ENCODE data around the gene USP11. TPM values are rescaled to one million over a fixed set of nuclear protein-coding genes. Genes with fewer than 3 reads are reported as not detected.

USP11 gene
- total and polyA plus RNA-seq, 3 donors from 2014 or later = 113 to 185 (median 128) TPM

DNA sequence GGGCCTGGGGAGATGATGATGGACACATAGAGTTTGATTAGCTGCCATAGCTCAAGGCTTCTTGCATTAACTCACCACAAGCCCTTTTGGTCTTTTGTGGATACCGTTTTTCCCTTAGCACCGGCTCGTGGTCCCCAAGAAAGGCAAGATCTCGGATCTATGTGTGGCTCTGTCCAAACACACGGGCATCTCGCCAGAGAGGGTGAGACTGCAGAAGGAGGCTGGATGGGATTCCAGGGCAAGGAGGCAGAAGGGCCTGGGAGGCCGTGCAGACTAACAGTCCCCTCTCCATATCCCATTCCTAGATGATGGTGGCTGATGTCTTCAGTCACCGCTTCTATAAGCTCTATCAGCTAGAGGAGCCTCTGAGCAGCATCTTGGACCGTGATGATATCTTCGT is 9.5 kb downstream of the USP11 start:
- H3K27me3 ChIP-seq = no peaks in the 10 kb centered on the region
- no peaks in the 10 kb centered on the region for H3K9me3 ChIP-seq
- H3K4me1 ChIP-seq = no peaks in the 10 kb centered on the region
- WGBS, 2 donors = 93% methylated on average over 10 of the region's 10 CpGs; no CpG with 5 or more reads in 1 of the 2 donors
- TF ChIP-seq POLR2A (IDR thresholded peaks at IDR 0.05) = no peak
- TF ChIP-seq, protein P1, sequence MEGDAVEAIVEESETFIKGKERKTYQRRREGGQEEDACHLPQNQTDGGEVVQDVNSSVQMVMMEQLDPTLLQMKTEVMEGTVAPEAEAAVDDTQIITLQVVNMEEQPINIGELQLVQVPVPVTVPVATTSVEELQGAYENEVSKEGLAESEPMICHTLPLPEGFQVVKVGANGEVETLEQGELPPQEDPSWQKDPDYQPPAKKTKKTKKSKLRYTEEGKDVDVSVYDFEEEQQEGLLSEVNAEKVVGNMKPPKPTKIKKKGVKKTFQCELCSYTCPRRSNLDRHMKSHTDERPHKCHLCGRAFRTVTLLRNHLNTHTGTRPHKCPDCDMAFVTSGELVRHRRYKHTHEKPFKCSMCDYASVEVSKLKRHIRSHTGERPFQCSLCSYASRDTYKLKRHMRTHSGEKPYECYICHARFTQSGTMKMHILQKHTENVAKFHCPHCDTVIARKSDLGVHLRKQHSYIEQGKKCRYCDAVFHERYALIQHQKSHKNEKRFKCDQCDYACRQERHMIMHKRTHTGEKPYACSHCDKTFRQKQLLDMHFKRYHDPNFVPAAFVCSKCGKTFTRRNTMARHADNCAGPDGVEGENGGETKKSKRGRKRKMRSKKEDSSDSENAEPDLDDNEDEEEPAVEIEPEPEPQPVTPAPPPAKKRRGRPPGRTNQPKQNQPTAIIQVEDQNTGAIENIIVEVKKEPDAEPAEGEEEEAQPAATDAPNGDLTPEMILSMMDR (IDR thresholded peaks at IDR 0.05) = no peak
- no peak overlapping the region for H3K27ac ChIP-seq
- intact Hi-C loops (cut with DNase I; ENCODE audit: low total_unique reads) = no loop called here
- no peaks in the 10 kb centered on the region for H3K36me3 ChIP-seq (ENCODE audit: low read depth, missing control alignments)
- no peak overlapping the region for H3K4me3 ChIP-seq
- DNase-seq = no peak

DNA sequence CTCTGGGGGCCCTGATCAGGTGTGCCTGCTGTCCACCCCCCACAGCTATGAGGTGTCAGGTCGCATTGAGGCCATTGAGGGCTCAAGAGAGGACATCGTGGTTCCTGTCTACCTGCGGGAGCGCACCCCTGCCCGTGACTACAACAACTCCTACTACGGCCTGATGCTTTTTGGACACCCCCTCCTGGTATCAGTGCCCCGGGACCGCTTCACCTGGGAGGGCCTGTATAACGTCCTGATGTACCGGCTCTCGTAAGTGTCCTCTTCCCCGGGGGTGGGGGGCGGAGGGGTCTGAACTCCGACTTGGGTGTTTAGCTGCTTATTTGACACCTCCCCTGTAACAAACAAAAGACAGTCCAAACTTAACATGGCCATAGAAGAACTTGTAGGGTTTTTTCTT is 10.5 kb downstream of the USP11 start:
- WGBS, 2 donors = 83 to 94% methylated on average over 12 to 14 of the region's 14 CpGs
- no peak overlapping the region for H3K4me3 ChIP-seq
- H3K27me3 ChIP-seq = no peaks in the 10 kb centered on the region
- no peak for DNase-seq
- intact Hi-C loops (cut with DNase I; ENCODE audit: low total_unique reads) = no loop called here
- H3K9me3 ChIP-seq = no peaks in the 10 kb centered on the region
- H3K27ac ChIP-seq = no peak overlapping the region
- TF ChIP-seq, protein P1 (IDR thresholded peaks at IDR 0.05) = no peak
- TF ChIP-seq POLR2A (IDR thresholded peaks at IDR 0.05) = no peak
- no peaks in the 10 kb centered on the region for H3K4me1 ChIP-seq
- no peaks in the 10 kb centered on the region for H3K36me3 ChIP-seq (ENCODE audit: low read depth, missing control alignments)

DNA sequence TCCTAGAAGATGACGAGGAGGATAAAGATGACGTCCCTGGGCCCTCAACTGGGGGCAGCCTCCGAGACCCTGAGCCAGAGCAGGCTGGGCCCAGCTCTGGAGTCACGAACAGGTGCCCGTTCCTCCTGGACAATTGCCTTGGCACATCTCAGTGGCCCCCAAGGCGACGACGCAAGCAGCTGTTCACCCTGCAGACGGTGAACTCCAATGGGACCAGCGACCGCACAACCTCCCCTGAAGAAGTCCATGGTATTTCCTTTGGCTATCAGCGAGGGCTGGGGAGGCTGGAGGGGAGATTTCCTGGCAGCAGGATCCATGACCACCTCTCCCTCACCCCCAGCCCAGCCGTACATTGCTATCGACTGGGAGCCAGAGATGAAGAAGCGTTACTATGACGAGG is 11.9 kb downstream of the USP11 start:
- intact Hi-C loops (cut with DNase I; ENCODE audit: low total_unique reads) = no loop called here
- H3K9me3 ChIP-seq = no peaks in the 10 kb centered on the region
- H3K27me3 ChIP-seq = no peaks in the 10 kb centered on the region
- no peak for DNase-seq
- H3K4me1 ChIP-seq = no peaks in the 10 kb centered on the region
- TF ChIP-seq POLR2A (IDR thresholded peaks at IDR 0.05) = no peak
- TF ChIP-seq, protein P1 (IDR thresholded peaks at IDR 0.05) = no peak
- no peak overlapping the region for H3K4me3 ChIP-seq
- no peaks in the 10 kb centered on the region for H3K36me3 ChIP-seq (ENCODE audit: low read depth, missing control alignments)
- no peak overlapping the region for H3K27ac ChIP-seq
- 90 to 94% methylated on average over 4 to 14 of the region's 16 CpGs for WGBS, 2 donors

DNA sequence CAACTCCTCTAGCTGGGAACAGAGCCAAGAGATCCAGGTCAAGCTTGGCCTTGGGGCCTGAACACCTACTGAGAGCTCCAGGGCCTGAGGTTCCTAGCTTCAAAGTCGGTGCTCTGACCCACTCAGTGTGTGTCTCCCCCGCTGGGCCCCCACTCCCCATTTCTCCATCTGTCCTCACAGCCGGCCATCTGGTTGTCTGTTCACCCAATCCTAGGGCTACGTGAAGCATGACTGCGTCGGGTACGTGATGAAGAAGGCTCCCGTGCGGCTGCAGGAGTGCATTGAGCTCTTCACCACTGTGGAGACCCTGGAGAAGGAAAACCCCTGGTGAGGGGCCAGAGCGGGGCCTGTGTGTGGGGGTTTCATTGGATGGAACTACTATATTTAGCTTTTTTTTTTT is 12.3 kb downstream of the USP11 start:
- no peaks in the 10 kb centered on the region for H3K4me1 ChIP-seq
- no peak overlapping the region for H3K27ac ChIP-seq
- intact Hi-C loops (cut with DNase I; ENCODE audit: low total_unique reads) = no loop called here
- WGBS, 2 donors = 92% methylated on average over 10 of the region's 10 CpGs
- no peak overlapping the region for H3K4me3 ChIP-seq
- no peak for DNase-seq
- H3K27me3 ChIP-seq = no peaks in the 10 kb centered on the region
- H3K9me3 ChIP-seq = no peaks in the 10 kb centered on the region
- TF ChIP-seq POLR2A (IDR thresholded peaks at IDR 0.05) = no peak
- TF ChIP-seq, protein P1 (IDR thresholded peaks at IDR 0.05) = no peak
- no peaks in the 10 kb centered on the region for H3K36me3 ChIP-seq (ENCODE audit: low read depth, missing control alignments)

DNA sequence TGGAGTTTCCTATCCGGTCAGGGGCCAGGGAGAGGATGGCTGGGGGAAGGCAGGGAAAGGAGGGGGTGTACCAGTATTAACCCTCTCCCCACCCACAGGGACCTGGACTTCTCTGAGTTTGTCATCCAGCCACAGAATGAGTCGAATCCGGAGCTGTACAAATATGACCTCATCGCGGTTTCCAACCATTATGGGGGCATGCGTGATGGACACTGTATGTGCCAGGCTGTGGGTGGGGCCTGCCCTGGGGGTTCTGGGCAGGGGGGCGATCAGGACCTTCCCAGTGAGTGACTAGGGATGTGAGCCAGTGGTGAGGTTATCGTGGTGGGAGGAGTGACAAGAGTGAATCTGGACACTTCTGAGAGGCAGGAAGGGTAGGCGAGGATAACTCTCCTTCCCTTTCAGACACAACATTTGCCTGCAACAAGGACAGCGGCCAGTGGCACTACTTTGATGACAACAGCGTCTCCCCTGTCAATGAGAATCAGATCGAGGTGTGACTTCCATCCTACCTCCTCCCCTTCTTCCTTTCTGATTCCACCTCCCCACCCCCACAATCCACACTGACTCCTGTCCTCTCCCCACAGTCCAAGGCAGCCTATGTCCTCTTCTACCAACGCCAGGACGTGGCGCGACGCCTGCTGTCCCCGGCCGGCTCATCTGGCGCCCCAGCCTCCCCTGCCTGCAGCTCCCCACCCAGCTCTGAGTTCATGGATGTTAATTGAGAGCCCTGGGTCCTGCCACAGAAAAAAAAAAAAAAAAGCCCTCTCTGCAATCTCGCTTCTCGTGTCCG is 14.6 kb downstream of the USP11 start:
- Histone ChIP-seq H3K4me3 (no peak overlapping the region), H3K27me3 (no peaks in the 10 kb centered on the region), H3K27ac (no peak overlapping the region), H3K9me3 (no peaks in the 10 kb centered on the region), H3K4me1 (no peaks in the 10 kb centered on the region), H3K36me3 (ENCODE audit: low read depth, missing control alignments) (no peaks in the 10 kb centered on the region)
- no peak for DNase-seq
- WGBS, 2 donors = 60 to 78% methylated on average over 7 to 23 of the region's 23 CpGs
- intact Hi-C loops (cut with DNase I; ENCODE audit: low total_unique reads) = no loop called here
- TF ChIP-seq, protein P1 (IDR thresholded peaks at IDR 0.05) = no peak
- no peak for TF ChIP-seq POLR2A (IDR thresholded peaks at IDR 0.05)

Measured in testis (tissue), 3 donors.